ENCODE data around the gene ELL3.
"Not testable (repeated sequence)": the region's sequence is repeated elsewhere in the genome, so short reads cannot be mapped to it uniquely, and the experiment has no call there.

ELL3 gene

DNA sequence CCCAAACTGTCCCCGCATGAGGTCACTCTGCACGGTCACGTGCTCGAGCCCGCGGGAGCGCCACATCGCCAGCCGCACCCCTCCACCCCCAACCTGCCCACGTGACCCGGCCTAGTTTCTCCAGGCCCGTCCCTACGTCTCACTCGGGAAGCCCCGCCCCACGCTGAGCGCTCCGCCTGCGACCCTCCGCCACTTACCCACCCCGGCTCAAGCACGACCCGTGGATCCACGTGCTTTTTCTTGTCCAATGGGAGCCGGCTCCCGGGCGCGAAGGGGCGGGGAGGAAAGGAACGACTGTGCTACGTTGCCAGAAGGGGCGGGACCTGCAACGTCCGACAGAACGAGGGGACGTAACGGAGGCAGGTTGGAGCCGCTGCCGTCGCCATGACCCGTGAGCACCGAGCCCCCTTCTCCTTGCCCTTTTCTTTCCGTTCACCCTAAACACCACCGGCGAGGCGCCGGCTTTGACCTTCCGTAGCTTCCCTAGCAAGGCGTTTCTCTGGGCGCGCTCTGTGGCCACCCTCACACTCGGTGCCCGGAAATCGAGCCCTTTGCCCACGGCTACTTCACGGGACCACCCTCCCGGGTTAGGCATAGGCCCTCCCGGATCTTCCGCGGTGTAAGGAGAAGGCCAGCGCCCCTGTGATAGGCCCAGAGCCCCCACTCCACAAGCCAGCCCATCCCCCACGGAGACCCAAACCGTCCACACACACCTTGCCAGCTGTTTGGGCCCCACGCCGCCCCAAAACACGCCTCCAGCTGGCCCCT lies 15.4 kb upstream of the ELL3 start, which contains the start of gene SERF2:
Gene SERF2 (plus strand): TSS at position 328 of the 768 bp plus-strand sequence. CDS start 57 bp downstream, at position 385.
- DNase-seq (ENCODE audit: low spot score), result peak; percentile 99

DNA sequence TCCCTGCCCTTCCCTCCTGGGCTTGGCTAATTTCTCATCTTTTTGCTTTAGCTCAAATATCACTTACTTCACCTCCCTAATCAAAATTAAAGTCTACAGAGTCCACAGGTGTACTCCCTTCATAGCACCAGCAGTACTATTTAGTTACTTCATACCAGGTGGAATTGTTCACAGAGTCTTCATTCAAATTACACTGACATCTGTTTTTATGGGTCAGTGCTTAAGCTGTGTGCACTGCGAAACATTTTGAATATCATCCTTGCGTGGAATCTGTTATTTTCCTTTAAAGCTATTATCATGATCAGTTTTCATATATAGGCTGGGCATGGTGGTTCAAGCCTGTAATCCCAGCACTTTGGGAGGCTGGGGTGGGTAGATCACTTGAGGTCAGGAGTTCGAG lies 12.6 kb upstream of the ELL3 start:
- no peak for DNase-seq (ENCODE audit: low spot score)

DNA sequence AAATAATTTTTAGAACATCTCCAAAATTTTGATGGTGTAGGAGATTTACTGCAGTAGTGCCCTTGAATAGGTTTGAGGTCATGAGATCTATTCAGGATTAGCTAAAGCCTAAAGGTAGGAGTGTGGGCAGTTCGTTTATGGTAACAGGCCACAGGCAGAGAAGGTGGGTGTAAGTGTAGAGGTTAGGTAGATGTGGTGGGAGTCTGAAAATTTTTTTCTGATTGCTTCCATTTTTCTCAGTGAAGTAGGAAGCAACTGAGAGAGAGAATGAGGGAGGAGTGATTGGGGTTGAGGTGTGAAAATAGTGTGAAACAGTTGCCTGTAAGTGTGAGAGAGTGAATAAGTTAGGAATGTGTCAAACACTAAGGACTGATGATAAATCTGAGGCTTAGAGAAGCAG lies 2.2 kb upstream of the ELL3 start:
- no peak for DNase-seq (ENCODE audit: low spot score)

DNA sequence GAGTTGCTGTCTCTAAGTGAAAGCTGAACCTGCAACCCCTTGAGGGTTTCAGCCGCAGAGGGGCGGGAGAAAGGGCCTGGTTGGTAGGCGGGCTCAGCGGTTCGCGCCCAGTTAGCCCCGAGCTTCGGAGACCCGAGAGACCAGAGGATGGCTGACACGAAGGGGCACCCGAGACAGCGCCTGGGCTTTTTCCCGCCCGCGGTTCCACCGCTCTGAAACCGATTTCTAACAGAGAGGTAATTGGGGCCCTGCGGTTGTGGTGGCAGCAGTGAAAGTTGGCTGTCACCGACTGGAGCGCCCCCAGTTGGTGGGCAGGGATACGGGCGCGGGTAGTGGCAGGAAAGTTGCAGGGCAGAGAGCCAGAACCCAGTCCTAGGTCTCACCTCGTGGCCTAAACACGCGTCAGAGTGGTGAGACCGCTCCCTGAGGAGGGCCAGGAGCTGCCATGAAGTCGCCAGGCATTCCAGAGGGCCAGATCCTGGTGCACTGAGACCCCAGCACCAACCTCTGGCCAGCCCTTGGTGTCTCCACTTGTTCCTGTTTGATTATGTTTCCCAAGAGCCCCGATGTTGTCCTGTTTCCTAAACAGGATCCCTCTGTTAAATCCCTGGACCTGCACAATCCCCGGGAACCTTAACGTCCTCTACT lies 625 bp upstream of the ELL3 start:
- DNase-seq (ENCODE audit: low spot score), result peak; percentile 80

DNA sequence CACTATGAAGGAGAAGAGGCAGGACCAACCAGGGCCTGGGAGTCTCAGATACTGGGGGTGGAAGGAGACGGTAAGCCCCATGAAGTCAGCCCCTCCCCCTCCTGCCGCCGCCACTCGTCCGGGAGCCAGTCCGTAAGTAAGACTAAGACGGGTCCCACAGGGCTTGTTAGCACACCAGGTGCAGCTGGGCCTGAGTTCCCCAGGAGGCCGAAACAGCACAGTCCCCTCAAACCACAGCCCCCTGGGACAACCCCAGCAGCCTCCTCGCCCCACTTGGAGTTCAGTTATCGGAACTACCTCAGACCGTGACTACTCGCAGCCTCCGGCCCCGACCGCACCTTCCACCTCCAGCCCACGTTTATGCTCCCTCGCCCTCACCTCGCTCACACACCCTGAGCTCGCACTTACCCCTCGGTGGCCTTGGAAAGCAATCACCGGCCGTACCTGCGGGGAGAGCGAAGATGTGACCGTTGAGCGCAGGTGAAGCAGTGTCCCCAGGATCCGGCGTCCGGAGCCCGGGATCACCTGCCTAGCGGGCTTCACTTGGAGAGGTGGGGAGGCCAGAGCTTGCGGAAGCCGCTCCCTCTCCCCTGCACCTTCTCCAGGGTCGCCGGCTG lies 557 bp downstream of the ELL3 start:
- DNase-seq (ENCODE audit: low spot score), result no peak

DNA sequence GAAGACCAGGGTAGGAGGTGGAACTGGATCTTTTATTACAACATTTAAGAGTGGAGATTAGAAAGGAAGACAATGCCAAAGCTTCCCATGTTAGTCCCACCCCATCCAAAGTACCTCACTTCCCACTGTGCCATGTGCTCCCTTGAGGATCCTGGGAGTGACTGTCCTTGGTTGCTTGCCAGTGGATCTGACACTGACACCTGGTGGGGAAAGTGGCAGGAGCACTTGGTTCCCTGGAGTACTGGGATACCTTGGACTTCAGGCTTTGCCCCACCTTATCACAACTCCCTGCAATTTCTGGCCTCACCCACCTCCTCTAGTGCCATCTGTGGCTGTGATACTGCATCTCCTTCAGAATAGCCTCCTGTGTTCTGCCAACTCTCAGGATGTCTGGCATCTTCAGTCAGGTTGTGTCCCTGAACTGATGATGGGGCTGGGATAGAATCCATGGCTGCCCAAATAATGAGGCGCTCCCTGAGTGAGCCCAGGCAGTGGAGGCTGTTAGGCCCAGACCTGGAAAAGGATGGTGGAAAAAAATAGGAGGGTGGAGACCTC lies 1.3 kb downstream of the ELL3 start:
- peak; percentile 22 for DNase-seq (ENCODE audit: low spot score)

DNA sequence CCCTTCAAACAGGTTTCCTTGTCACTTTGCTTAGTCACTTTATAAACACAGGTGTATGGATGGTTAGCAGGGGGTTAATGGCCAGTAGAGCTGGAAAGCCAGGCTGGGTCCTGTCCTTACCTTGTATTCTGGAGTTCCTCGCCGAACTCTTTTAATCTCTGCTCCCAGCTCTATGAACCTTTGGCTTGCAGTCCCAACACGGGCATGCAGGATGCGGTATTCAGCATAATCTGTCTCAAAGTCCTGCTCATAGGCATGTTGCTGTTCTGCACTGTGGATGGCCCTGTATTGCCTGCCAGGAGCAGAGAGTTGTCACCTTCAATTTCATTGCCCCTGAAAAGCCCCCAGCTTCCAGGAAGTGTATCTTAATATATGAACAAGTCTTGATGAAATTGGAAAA lies 2.7 kb downstream of the ELL3 start:
- no peak for DNase-seq (ENCODE audit: low spot score)

DNA sequence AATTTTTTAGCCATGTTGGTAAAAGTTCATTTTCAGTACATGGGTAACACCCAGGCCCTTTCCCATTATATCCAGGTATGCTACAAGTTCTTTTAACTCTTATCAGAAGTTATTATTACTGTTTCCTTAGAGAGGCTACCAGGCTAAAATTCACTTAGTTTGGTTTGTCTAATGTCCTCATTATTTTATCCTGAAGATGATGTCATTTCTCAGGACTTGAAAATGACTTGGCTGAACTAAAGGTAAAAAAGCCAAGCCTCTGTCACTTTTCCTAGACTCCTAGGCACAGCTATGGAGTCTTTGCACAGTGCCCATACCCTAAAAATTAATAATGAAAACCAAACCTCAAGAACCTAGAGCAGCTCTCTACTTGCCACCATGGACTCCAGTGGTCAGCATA lies 4.1 kb downstream of the ELL3 start:
- DNase-seq (ENCODE audit: low spot score), result no peak

DNA sequence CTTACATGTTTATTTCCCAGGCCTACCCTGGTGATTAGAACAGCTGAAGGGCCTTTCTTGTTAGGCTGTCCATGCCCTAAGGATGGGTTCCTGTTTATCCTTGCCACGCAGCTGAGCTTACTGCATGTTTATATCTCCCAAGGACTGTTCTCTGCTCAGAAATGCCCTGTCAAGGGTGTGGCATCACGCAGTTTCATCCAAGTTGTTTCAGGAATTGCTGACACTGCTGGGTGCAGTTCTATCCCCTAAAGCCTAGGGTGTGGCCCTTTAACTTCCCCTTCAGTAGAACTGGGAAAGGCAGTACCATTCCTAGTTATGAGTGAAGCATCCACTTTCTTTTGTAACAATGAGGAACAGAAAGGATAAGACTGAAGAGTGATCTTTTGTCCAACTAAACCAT lies 5.0 kb downstream of the ELL3 start:
- peak; percentile 27 for DNase-seq (ENCODE audit: low spot score)

DNA sequence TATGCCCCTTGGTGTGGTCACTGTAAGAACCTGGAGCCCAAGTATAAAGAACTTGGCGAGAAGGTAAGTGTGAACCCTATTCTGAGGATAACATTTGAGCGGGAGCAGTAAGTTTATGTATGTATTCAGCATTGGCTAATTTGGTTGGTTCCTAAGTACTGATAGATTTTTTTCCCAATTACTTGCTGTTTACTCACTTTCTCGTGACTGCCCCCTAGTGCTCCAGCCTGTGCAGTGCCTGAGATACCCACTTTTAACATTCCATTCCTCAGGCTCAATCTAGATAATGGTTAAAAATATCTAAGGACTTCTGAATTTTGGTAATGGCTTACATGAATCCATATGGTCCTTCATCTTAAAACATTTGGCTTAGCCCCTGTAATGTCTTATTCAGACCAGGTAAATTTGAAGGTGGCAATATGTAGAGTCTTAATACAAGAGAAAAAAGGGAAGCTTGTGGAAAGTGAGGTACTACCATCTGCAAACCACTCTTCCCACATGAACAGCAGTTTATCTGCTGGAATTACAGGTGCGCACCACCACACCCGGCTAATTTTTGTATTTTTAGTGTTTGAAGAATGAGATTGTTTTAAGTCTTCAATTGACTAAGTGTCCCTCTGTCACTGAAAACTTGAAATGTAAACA lies 7.1 kb downstream of the ELL3 start:
- DNase-seq (ENCODE audit: low spot score), result peak; percentile 78

DNA sequence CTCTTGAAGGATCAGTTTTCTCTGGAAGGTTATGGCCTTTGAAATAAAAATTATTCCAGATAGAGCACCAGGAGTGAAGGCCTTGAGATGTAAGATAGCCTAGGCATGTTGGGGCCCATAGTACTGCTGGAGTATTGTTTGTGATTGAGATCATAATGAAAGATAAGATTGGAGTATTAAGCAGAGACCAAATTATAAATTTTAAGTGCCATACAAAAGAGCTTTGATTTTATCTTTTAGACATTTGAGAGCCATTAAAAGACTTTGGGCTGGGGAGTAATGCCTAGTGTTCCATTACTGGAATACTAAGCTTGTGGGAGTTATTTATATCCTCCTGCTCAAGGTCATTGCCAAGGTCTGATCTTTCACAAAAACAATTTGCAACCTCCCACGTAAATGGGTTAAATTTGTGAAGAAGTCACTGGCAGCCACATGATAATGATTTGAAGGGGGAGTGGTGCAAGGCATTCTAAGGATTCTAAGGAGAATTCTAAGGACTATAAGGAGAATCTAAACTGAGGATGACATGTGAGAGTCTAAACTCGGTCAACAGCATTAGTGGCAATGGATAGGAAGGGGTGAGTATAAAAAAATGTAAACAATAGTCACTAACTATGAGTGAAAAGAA lies 12.8 kb downstream of the ELL3 start:
- no peak for DNase-seq (ENCODE audit: low spot score)

DNA sequence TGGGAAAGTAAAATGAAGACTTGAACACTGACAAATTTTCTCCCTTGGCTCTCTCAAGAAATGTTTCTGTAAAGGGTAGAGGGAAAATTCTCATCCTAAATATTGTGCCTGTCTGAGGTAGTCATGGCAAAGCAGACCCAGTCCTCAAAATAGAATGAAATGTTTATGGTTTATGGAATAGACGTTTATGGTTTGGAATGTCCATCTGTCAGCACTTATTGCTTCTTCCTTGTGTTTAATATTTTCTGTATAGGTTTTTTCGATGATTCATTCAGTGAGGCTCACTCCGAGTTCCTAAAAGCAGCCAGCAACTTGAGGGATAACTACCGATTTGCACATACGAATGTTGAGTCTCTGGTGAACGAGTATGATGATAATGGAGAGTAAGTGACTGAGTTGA lies 13.9 kb downstream of the ELL3 start:
- no peak for DNase-seq (ENCODE audit: low spot score)

DNA sequence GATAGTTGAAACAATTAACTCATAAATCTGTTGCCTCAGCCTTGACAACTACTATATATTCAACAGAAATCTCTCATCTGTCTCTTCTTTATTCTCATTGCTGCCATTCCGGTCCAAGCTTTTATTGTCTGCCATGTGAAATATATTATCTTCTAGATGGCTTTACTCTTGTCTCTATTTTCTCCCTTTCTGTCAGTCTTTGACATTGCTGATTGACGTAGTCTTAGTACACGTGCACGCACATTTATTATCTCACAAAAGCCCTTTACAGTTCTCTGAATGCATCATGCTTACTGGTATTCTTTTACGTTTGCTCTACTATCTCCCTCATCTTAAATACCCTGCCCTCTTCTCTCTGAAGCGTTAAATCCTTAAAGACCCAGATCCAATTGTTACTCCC lies 24.9 kb downstream of the ELL3 start:
- DNase-seq (ENCODE audit: low spot score), result no peak

DNA sequence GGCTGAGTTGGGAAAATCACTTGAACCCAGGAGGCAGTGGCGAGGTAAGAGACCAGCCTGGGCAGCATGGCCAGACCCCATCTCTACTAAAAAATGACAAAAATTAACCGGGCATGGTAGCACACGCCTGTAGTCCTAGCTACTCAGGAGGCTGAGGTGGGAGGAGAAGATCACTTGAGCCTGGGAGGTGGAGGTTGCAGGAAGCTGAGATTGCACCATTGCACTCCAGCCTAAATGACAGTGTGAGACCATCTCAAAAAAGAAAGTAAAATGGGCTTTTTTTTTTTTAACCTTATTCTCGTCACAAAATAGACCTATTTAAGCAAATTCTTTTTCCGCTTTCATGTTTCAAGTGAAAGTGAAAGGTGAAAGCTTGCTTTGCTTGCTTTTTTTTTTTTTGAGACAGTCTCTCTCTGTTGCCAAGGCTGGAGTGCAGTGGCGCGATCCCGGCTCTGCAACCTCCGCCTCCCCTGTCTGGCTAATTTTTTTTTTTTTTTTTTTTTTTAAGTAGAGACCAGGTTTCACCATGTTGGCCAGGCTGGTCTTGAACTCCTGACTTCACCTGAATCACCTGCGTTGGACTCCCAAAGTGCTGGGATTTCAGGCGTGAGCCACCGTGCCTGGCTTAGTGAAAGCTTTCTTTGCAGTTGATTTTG lies 26.9 kb downstream of the ELL3 start:
- no peak for DNase-seq (ENCODE audit: low spot score)

DNA sequence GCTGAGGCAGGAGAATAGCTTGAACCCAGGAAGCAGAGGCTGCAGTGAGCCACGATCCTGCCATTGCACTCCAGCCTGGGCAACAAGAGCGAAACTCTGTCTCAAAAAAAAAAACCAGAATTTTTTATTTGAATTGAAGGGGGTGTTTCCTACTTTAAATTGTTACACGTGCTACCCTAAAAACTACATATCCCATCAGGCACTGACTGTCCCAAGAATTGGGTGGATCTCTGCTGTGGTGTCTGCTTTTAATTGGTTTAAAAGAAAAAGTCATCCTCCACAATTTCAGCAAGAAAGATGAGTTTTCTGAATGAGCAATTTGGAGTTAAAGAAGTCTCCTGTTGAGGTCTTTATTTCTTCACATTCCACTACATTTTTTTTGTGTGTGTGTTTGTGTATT lies 28.4 kb downstream of the ELL3 start:
- DNase-seq (ENCODE audit: low spot score), result peak; percentile 31

DNA sequence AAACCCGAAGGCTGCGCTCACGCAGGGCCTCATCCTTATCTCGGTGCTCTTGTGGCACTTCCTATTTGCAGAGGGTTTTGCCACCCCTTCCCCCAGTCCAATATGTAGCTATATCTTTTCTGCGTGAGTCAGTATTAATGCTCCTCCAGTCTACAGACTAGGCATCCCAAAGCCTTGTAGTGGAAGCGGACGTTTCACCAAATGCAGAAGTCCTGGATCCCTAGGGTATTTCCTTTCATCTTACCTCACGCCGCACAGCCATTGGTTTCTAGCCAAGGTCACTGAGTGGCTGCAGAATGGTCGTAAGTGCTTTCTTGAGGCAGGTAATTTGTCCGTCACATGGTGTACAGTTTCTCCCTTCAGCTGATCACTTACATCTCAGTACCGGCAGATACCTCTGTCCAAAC lies 29.9 kb downstream of the ELL3 start:
- peak; percentile 48 for DNase-seq (ENCODE audit: low spot score)

DNA sequence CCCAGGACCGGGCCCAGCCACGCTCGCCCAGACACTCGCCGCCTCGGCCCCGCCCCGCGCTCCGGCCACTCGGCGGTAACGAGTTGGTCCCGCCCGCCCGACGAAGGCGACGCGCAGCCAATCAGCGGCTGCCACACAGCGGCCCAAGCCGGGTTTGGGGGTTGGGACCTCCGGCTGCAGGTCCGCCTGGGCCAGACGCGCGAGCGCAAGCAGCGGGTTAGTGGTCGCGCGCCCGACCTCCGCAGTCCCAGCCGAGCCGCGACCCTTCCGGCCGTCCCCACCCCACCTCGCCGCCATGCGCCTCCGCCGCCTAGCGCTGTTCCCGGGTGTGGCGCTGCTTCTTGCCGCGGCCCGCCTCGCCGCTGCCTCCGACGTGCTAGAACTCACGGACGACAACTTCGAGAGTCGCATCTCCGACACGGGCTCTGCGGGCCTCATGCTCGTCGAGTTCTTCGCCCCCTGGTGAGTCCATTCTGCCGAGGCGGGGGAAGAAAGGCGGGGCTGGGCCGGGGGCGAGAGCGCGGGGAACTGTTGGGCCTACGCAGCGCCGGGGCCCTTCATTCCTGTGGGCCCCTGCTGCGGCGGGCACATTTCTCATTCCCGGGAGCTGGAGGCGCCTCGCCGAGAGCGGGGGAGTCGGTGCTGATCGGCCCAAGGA lies 30.4 kb downstream of the ELL3 start, which contains the start of gene PDIA3:
Gene PDIA3 (plus strand): TSS at position 194 of the 658 bp plus-strand sequence. CDS start 102 bp downstream, at position 296.
- DNase-seq (ENCODE audit: low spot score), result peak; percentile 82

DNA sequence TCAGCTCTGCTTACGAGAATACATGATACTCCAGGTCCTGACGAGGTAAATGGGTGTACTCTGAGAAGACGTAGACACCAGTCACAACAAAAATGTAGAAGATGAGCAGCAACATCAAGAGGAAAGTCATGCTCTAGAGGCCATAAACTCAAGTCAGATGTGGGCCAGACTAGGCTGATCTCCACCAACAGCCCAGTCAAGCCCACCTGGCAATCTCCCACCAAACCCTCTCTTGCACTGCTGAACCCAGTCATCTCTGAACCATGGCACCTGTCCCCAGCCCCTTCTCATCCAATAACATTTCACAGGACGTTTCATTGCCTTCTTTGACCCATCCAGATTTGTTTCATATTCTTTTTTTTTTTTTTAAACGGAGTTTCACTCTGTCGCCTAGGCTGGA lies 41.4 kb downstream of the ELL3 start:
- DNase-seq (ENCODE audit: low spot score), result no peak

DNA sequence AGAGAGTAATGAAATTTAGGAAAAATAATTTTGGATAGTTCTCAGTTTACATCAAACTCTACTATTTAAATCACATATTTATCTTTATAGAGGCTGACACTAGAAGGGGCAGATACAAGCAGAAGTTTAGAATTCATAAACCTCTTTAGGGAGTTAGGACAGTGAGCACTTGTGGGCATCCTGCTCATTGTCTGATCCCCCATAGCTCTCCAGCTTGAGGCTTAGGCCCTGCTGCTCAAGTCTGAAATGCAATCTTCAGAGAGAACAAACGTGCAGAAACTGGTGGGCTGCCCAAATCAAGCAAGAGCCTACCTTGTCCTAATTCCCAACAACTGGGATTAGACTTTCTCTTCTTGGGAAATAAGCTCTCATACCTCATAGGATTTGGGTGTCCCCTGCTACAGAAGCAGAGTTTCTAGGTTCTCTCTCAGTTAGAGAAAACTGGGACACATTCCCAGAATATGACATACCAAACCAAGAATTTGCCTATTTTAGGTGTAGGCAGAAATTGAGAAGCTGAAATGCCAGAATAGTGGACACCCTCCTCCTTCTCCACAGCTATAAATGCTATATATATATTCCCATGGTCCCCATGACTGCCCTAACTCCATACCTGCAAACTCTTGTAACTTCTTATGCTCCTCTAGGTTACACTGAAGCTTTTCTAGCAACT lies 48.6 kb downstream of the ELL3 start:
- DNase-seq (ENCODE audit: low spot score), result not testable (repeated sequence)

DNA sequence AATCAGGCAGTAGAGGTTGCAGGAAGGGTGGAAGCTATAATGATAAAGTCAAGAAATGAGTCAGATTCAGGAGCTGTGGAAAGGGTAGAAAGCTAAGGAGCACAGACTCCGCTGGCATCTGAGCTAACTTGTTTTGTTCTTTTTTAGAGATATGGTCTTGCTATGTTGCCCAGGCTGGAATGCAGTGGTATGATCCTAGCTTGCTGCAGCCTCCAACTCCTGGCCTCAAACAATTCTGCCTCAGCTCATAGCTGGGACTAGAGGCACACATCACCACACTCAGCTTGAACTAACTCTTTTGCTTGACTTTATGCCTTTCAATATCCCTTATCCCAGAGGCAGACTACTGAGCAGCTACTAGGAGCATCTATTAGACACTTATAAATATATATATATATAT lies 50.5 kb downstream of the ELL3 start:
- DNase-seq (ENCODE audit: low spot score), result not testable (repeated sequence)
